ENCODE data around the gene SLC25A19.
"Not testable (repeated sequence)": the region's sequence is repeated elsewhere in the genome, so short reads cannot be mapped to it uniquely, and the experiment has no call there.

The SLC25A19 gene

GRCh38 chr17:75301502-75302206 is 12.4 kb upstream of the SLC25A19 start:
- no peak for DNase-seq (ENCODE audit: low spot score)

GRCh38 chr17:75301049-75301448 is 11.8 kb upstream of the SLC25A19 start:
- DNase-seq (ENCODE audit: low spot score): no peak

DNA sequence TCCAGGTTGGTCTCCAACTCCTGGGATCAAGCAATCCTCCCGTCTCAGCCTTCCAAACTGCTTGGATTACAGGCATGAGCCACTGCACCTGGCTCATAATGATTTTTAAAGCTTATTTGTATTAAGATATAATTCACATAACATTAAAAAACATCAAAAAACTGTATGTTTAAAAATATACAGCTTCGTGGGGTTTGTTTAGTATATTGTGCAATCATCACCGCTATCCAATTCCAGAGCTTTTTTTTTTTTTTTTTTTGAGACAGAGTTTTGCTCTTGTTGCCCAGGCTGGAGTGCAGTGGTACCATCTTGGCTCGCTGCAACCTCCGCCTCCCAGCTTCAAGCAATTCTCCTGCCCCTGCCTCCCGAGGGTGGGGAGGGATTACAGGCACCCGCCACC is 11.0 kb upstream of the SLC25A19 start:
- DNase-seq (ENCODE audit: low spot score): no peak

GRCh38 chr17:75295201-75296158 is 6.2 kb upstream of the SLC25A19 start:
- no peak for DNase-seq (ENCODE audit: low spot score)

DNA sequence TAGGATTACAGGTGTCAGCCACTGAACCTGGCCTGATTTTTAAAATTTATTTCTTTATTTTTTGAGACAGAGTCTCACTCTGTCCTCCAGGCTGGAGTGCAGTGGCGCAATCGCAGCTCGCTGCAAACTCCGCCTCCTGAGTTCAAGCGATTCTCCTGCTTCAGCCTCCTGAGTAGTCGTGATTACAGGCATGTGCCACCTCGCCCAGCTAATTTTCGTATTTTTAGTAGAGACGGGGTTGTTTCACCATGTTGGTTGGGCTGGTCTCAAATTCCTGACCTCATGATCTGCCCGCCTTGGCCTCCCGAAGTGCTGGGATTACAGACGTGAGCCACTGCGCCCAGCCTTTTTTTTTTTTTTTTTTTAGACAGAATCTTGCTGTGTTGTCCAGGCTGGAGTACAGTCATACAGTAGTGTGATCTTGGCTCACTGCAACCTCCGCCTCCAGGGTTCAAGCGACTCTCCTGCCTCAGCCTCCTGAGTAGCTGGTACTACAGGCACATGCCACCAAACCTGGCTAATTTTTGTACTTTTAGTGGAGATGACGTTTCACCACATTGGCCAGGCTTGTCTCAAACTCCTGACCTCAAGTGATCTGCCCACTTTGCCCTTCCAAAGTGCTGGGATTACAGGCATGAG is 3.7 kb upstream of the SLC25A19 start:
- not testable (repeated sequence) for DNase-seq (ENCODE audit: low spot score)

GRCh38 chr17:75289832-75290337 is 652 bp upstream of the SLC25A19 start:
- no peak for DNase-seq (ENCODE audit: low spot score)

DNA sequence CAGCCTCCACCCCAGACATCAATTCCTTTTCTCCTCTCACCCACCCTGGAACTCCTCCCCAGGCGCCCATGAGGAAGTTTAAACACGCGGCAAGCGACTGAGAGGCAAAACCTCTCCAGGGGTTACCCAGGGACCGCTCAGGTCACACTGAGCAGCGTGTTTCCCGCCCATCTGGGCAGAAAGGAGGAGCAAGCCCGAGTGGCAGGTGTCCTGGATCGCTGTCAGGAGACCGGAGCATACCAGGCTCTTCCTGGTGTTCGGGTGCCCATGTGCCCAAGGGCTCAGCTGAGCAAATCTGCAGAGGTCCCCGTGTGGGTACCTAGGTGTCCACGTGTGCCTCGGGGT is 491 bp downstream of the SLC25A19 start:
- peak; percentile 67 for DNase-seq (ENCODE audit: low spot score)

DNA sequence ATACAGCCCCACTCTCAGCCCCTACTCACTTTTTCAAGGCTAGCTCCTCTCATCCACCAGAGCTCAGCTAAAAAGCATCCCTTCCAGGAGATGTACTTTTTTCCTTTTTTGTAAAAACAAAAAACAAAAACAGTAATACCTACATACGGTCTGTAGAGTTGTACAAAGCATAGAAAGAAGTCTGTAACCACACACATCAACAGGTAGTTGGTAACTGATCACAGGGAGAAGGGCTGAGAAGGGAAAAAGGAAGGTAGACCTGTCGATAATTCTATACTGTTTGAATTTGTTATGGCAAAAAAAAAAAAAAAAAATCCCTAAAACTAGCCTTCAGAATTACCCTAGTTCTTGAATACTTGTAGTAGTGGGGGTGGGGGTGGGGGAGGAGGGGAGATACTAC is 874 bp downstream of the SLC25A19 start:
- no peak for DNase-seq (ENCODE audit: low spot score)

GRCh38 chr17:75287221-75287620 is 2.0 kb downstream of the SLC25A19 start:
- no peak for DNase-seq (ENCODE audit: low spot score)

- no peak for DNase-seq (ENCODE audit: low spot score)
Observed at GRCh38 chr17:75285123-75285522, 4.1 kb downstream of the SLC25A19 start.

- not testable (repeated sequence) for DNase-seq (ENCODE audit: low spot score)
Observed at GRCh38 chr17:75280189-75280588, 9.0 kb downstream of the SLC25A19 start.

- DNase-seq (ENCODE audit: low spot score): peak; percentile 11
Observed at GRCh38 chr17:75277664-75278071, 11.6 kb downstream of the SLC25A19 start.

DNA sequence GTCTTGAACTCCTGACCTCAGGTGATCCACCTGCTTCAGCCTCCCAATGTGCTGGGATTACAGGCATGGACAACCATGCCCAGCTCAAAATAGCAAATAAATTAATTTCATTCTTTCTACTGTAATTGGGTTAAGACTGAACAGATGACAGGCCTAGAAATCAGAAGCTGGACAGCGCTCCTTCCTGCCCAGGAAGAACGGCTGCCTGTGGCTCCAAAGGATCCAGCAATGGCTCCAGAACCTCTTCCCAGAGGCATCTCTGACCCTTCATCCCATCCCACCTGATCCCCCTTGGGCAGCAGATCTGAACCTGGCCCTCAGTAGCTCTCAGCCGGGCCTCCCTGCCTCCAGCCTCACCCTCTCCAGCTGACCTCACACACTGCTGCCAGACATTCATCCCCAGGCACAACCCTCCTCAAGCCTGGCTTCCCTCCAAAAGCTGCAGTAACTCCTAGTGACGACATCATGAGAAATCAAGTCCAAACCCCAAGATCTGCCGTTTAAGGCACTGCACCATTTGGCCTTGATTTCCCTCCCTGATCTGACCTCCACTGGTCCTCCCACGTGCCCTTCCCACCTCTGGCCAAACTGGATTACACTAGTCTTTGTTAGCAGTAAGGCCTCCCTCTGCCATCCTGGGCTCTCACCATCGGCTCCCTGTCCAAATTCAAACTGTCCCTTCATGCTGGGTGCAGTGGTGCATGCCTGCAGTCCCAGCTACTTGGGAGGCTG is 15.1 kb downstream of the SLC25A19 start:
- peak; percentile 3 for DNase-seq (ENCODE audit: low spot score)

- peak; percentile 0 for DNase-seq (ENCODE audit: low spot score)
Observed at GRCh38 chr17:75272848-75273184, 16.4 kb downstream of the SLC25A19 start.

GRCh38 chr17:75271955-75272847 is 17.0 kb downstream of the SLC25A19 start:
- peak; percentile 33 for DNase-seq (ENCODE audit: low spot score)

GRCh38 chr17:75271233-75271954 is 17.8 kb downstream of the SLC25A19 start:
- peak; percentile 99 for DNase-seq (ENCODE audit: low spot score)

GRCh38 chr17:75270966-75271232 is 18.3 kb downstream of the SLC25A19 start, which contains the start of gene MIF4GD:
Gene MIF4GD, minus strand, starts transcription at chr17:75271231. Its CDS starts 1,036 bp downstream, at chr17:75270195.
- DNase-seq (ENCODE audit: low spot score): no peak

GRCh38 chr17:75270218-75270965 is 18.8 kb downstream of the SLC25A19 start:
- DNase-seq (ENCODE audit: low spot score): peak; percentile 79

DNA sequence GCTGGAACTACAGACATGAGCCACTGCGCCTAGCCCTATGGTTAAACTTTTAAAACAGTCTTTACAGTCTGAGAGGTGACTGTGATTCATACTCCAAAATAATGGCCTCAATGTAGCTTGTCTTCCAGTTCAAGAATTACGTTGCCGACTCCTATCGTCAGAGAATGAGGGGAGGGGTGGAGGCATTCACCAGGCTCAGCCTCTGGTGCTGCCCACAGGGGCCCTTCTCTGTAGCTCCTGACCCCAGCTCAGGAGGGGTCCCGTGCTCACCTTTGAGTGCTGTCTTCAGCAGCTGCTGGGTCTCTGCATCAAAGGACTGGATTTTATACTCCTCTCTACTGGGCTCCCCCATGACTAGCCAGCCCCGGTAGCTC is 19.4 kb downstream of the SLC25A19 start:
- DNase-seq (ENCODE audit: low spot score): no peak

All from iPS-NIHi11 (cell line).